ENCODE data around the gene EMC10.

The EMC10 gene

GRCh38 chr19:50433201-50434180 is 42.8 kb upstream of the EMC10 start:
- H3K4me3 ChIP-seq (IDR thresholded peaks at IDR 0.05; ENCODE audit: insufficient read depth, low read depth, low read length): no peak overlapping the region
- no peak overlapping the region for H3K27ac ChIP-seq
- no peaks in the 10 kb centered on the region for H3K36me3 ChIP-seq (ENCODE audit: insufficient read depth)
- no peak overlapping the region for H3K9ac ChIP-seq
- no peaks in the 10 kb centered on the region for H4K20me1 ChIP-seq (ENCODE audit: insufficient read depth)
- H3K27me3 ChIP-seq (ENCODE audit: insufficient read depth, low read depth): peaks cover 61% of the 10 kb centered on the region
- no peak for TF ChIP-seq CTCF (conservative IDR thresholded peaks at IDR 0.05; ENCODE audit: low read depth, low read length)
- no peaks in the 10 kb centered on the region for H3K79me2 ChIP-seq (ENCODE audit: insufficient read depth, low read depth)
- H3K4me2 ChIP-seq: no peak overlapping the region; the same call in 1 of the 2 replicates
- peaks cover 23% of the 10 kb centered on the region for H3K4me1 ChIP-seq (ENCODE audit: low read depth, poor library complexity, severe bottlenecking)
- H2AFZ ChIP-seq (ENCODE audit: low read depth): no peak overlapping the region

GRCh38 chr19:50434525-50434924 is 41.8 kb upstream of the EMC10 start:
- peaks cover 23% of the 10 kb centered on the region for H3K4me1 ChIP-seq (ENCODE audit: low read depth, poor library complexity, severe bottlenecking)
- no peak overlapping the region for H3K27ac ChIP-seq

GRCh38 chr19:50435221-50435620 is 41.1 kb upstream of the EMC10 start:
- TF ChIP-seq CTCF (conservative IDR thresholded peaks at IDR 0.05; ENCODE audit: low read depth, low read length): no peak
- Histone ChIP-seq H3K27ac (no peak overlapping the region), H3K4me2 (no peak overlapping the region), H3K4me1 (ENCODE audit: low read depth, poor library complexity, severe bottlenecking) (peaks cover 23% of the 10 kb centered on the region), H4K20me1 (ENCODE audit: insufficient read depth) (no peaks in the 10 kb centered on the region), H3K27me3 (ENCODE audit: insufficient read depth, low read depth) (peaks cover 70% of the 10 kb centered on the region), H3K79me2 (ENCODE audit: insufficient read depth, low read depth) (no peaks in the 10 kb centered on the region), H2AFZ (ENCODE audit: low read depth) (no peak overlapping the region), H3K9ac (no peak overlapping the region), H3K36me3 (ENCODE audit: insufficient read depth) (no peaks in the 10 kb centered on the region), H3K4me3 (IDR thresholded peaks at IDR 0.05; ENCODE audit: insufficient read depth, low read depth, low read length) (no peak overlapping the region)

More at GRCh38 chr19:50434525-50434924, 41.8 kb upstream of the EMC10 start:
- H3K9ac ChIP-seq: no peak overlapping the region
- TF ChIP-seq CTCF (conservative IDR thresholded peaks at IDR 0.05; ENCODE audit: low read depth, low read length): no peak
- H2AFZ ChIP-seq (ENCODE audit: low read depth): no peak overlapping the region
- H3K36me3 ChIP-seq (ENCODE audit: insufficient read depth): no peaks in the 10 kb centered on the region
- no peak overlapping the region; the same call in 1 of the 2 replicates for H3K4me2 ChIP-seq
- no peak overlapping the region for H3K4me3 ChIP-seq (IDR thresholded peaks at IDR 0.05; ENCODE audit: insufficient read depth, low read depth, low read length)
- no peaks in the 10 kb centered on the region for H4K20me1 ChIP-seq (ENCODE audit: insufficient read depth)
- peaks cover 68% of the 10 kb centered on the region for H3K27me3 ChIP-seq (ENCODE audit: insufficient read depth, low read depth)
- H3K79me2 ChIP-seq (ENCODE audit: insufficient read depth, low read depth): no peaks in the 10 kb centered on the region

- no peak overlapping the region for H2AFZ ChIP-seq (ENCODE audit: low read depth)
- no peak overlapping the region for H3K4me2 ChIP-seq
- H3K27me3 ChIP-seq (ENCODE audit: insufficient read depth, low read depth): peaks cover 70% of the 10 kb centered on the region
- TF ChIP-seq CTCF (conservative IDR thresholded peaks at IDR 0.05; ENCODE audit: low read depth, low read length): no peak
- peaks cover 23% of the 10 kb centered on the region for H3K4me1 ChIP-seq (ENCODE audit: low read depth, poor library complexity, severe bottlenecking)
- no peaks in the 10 kb centered on the region for H4K20me1 ChIP-seq (ENCODE audit: insufficient read depth)
- H3K27ac ChIP-seq: no peak overlapping the region
- H3K4me3 ChIP-seq (IDR thresholded peaks at IDR 0.05; ENCODE audit: insufficient read depth, low read depth, low read length): no peak overlapping the region
- H3K36me3 ChIP-seq (ENCODE audit: insufficient read depth): no peaks in the 10 kb centered on the region
- no peak overlapping the region for H3K9ac ChIP-seq
- no peaks in the 10 kb centered on the region for H3K79me2 ChIP-seq (ENCODE audit: insufficient read depth, low read depth)
These were observed 40.7 kb upstream of the EMC10 start for GRCh38 chr19:50435627-50436026.

Data from KMS-11 (cell line).